Keratinocyte (primary cell): Measurements from ENCODE around the gene BCL2L11. TPM values are rescaled to one million over a fixed set of nuclear protein-coding genes. Genes with fewer than 3 reads are reported as not detected.

Experiments
- DNase-seq: peaks from one replicate; pipeline ENCODE4 v3.0.0-alpha.2; 2011; ENCODE audit warnings: low read depth, missing footprints, low spot score
- FAIRE-seq: peaks from 2 replicates; lab custom pipeline; 2011; peaks lifted over from hg19 to GRCh38; lab: Jason Lieb, UNC
- H2AFZ ChIP-seq: 2 replicates; pipeline ENCODE4 v1.6.0; 2012; ENCODE audit warnings: low read length, control low read depth, inconsistent platforms; ENCODE audit not compliant: control insufficient read depth
- H3K27ac ChIP-seq: 2 replicates; pipeline ENCODE4 v1.5.1; 2011; ENCODE audit warnings: low read length; ENCODE audit not compliant: control insufficient read depth, insufficient read depth
- H3K27me3 ChIP-seq: 3 replicates; pipeline ENCODE4 v1.6.0; 2011; ENCODE audit warnings: low read length; ENCODE audit not compliant: control insufficient read depth, insufficient read depth; ENCODE audit errors: extremely low read depth
- H3K36me3 ChIP-seq, 2 experiments: 2 replicates in 1 of 2; 3 replicates in 1 of 2; pipeline ENCODE4 v1.5.1; 2011; ENCODE audit warnings: low read length in 2 of 2, mild to moderate bottlenecking in 1 of 2; ENCODE audit not compliant: control insufficient read depth in 2 of 2, insufficient read depth in 2 of 2; ENCODE audit errors: extremely low read depth in 1 of 2
- H3K4me1 ChIP-seq: 3 replicates; pipeline ENCODE4 v1.5.1; 2011; ENCODE audit warnings: low read length; ENCODE audit not compliant: control insufficient read depth, insufficient read depth; ENCODE audit errors: extremely low read depth
- H3K4me2 ChIP-seq: 3 replicates; pipeline ENCODE4 v1.6.0; 2011; ENCODE audit warnings: low read depth, low read length; ENCODE audit not compliant: control insufficient read depth, insufficient read depth; ENCODE audit errors: extremely low read depth
- H3K4me3 ChIP-seq, 3 experiments: fragments of 200-600 bp in 1 of 3; sonication (generic) in 1 of 3; 2 replicates in 2 of 3; 3 replicates in 1 of 3; pipeline ENCODE4 v1.5.1; 2011 to 2016; ENCODE audit warnings: low read length in 3 of 3, mild to moderate bottlenecking in 3 of 3, control low read depth in 2 of 3, inconsistent platforms in 1 of 3, low read depth in 1 of 3, mixed read lengths in 1 of 3, mixed run types in 1 of 3, moderate library complexity in 1 of 3; ENCODE audit not compliant: control insufficient read depth in 2 of 3, insufficient read depth in 2 of 3; ENCODE audit errors: extremely low read depth in 1 of 3
- H3K79me2 ChIP-seq: 2 replicates; pipeline ENCODE4 v1.6.0; 2012; ENCODE audit warnings: low read length; ENCODE audit not compliant: control insufficient read depth, insufficient read depth
- H3K9ac ChIP-seq: 3 replicates; pipeline ENCODE4 v1.6.0; 2011; ENCODE audit warnings: low read length; ENCODE audit not compliant: control insufficient read depth, insufficient read depth; ENCODE audit errors: extremely low read depth
- H3K9me1 ChIP-seq: 3 replicates; pipeline ENCODE4 v1.6.0; 2011; ENCODE audit warnings: low read length; ENCODE audit not compliant: control insufficient read depth, insufficient read depth; ENCODE audit errors: extremely low read depth
- H3K9me3 ChIP-seq: 2 replicates; pipeline ENCODE4 v1.5.1; 2012; ENCODE audit warnings: low read depth, low read length; ENCODE audit not compliant: control insufficient read depth
- H4K20me1 ChIP-seq: 3 replicates; pipeline ENCODE4 v1.6.0; 2011; ENCODE audit warnings: low read length; ENCODE audit not compliant: control insufficient read depth, insufficient read depth; ENCODE audit errors: extremely low read depth
- CTCF ChIP-seq, 3 experiments: IDR thresholded peaks in 1 of 3; conservative IDR thresholded peaks in 1 of 3; optimal IDR thresholded peaks in 1 of 3; 2 replicates in 2 of 3; 3 replicates in 1 of 3; pipeline versions ENCODE3 to v1.5.1; 2011; ENCODE audit warnings: low read length in 3 of 3, mild to moderate bottlenecking in 3 of 3, moderate library complexity in 2 of 3, control low read depth in 1 of 3, inconsistent platforms in 1 of 3; ENCODE audit not compliant: insufficient read depth in 2 of 3; ENCODE audit errors: extremely low read depth in 1 of 3
- EZH2 ChIP-seq: IDR thresholded peaks from one replicate; pipeline ENCODE4 v1.6.1; 2012; ENCODE audit warnings: inconsistent platforms, mild to moderate bottlenecking, low read length, moderate library complexity
- dilution Hi-C: fragments of 300-500 bp; cut with MboI; formaldehyde crosslinking; loops from one replicate; pipeline ENCODE4 v1.7.0; 2020; ENCODE audit warnings: low sequenced_read_pairs; ENCODE audit not compliant: extremely low pct_ligation_motif_present
- polyA plus RNA-seq, 5 experiments: library from polyadenylated mRNA; depleted of rRNA in 3 of 5; stranded (reverse) in 3 of 5; stranded (forward) in 1 of 5; unstranded in 1 of 5; fragments of >200 nt; gene quantifications; 1 replicate in 1 of 5; 2 replicates in 3 of 5; 3 replicates in 1 of 5; pipeline versions ENCODE4 v1.2.1 to v1.2.3, GENCODE V29; 2011 to 2012; ENCODE audit warnings: missing spikeins in 2 of 5, low read depth in 1 of 5, low replicate concordance in 1 of 5

BCL2L11 gene
- polyA plus RNA-seq, 1 donor (not counting 4 experiments of a cell fraction or from before 2014, with no cell fraction given) = 1.9 TPM

- Histone ChIP-seq H3K79me2 (no peaks in the 10 kb centered on the region), H3K9me1 (no peaks in the 10 kb centered on the region), H2AFZ (no peak overlapping the region), H3K9ac (no peak overlapping the region), H3K4me3 (no peak overlapping the region), H3K4me1 (no peaks in the 10 kb centered on the region), H3K27ac (no peak overlapping the region), H3K9me3 (no peaks in the 10 kb centered on the region), H3K36me3 (no peaks in the 10 kb centered on the region), H3K4me2 (no peak overlapping the region), H4K20me1 (no peaks in the 10 kb centered on the region), H3K27me3 (peaks cover 12% of the 10 kb centered on the region)
- DNase-seq (no peak), FAIRE-seq (no peak)
- dilution Hi-C loops = no loop called here
- no peak for TF ChIP-seq CTCF (optimal IDR thresholded peaks at IDR 0.05 in 1 of 3, IDR thresholded peaks at IDR 0.05 in 1 of 3, conservative IDR thresholded peaks at IDR 0.05 in 1 of 3; ENCODE audit: extremely low read depth in 1 of 3, insufficient read depth in 2 of 3, low read length in 3 of 3)
- TF ChIP-seq EZH2 = no peak
Observed at GRCh38 chr2:111094691-111095090, 26.0 kb upstream of the BCL2L11 start.

GRCh38 chr2:111095434-111095833 is 25.3 kb upstream of the BCL2L11 start:
- H3K4me1 ChIP-seq = no peaks in the 10 kb centered on the region
- no peaks in the 10 kb centered on the region for H3K36me3 ChIP-seq
- no peak overlapping the region for H3K4me2 ChIP-seq
- H3K9me3 ChIP-seq = no peaks in the 10 kb centered on the region
- DNase-seq (no peak), FAIRE-seq (no peak)
- H2AFZ ChIP-seq = no peak overlapping the region
- no peaks in the 10 kb centered on the region for H3K9me1 ChIP-seq
- peaks cover 6% of the 10 kb centered on the region for H3K27me3 ChIP-seq
- no peak overlapping the region for H3K27ac ChIP-seq
- TF ChIP-seq CTCF (optimal IDR thresholded peaks at IDR 0.05 in 1 of 3, IDR thresholded peaks at IDR 0.05 in 1 of 3, conservative IDR thresholded peaks at IDR 0.05 in 1 of 3; ENCODE audit: extremely low read depth in 1 of 3, insufficient read depth in 2 of 3, low read length in 3 of 3) (no peak), EZH2 (no peak)
- H3K9ac ChIP-seq = no peak overlapping the region
- no peaks in the 10 kb centered on the region for H4K20me1 ChIP-seq
- H3K4me3 ChIP-seq = no peak overlapping the region
- H3K79me2 ChIP-seq = no peaks in the 10 kb centered on the region
- dilution Hi-C loops = no loop called here
